Uterus (tissue), 4 donors: ENCODE measurements around the gene DIP2A. TPM values are rescaled to one million over a fixed set of nuclear protein-coding genes. Genes with fewer than 3 reads are reported as not detected.

Source experiments
- DNase-seq, 2 donors: peaks; one replicate each; pipeline ENCODE4 v3.0.0-alpha.2; 2019 to 2020
- H3K27ac ChIP-seq, 2 donors: fragments of 200-600 bp; sonication (generic); 1 replicate in 1 of 2; 2 replicates in 1 of 2; pipeline ENCODE4 v1.5.1; 2016 to 2018
- H3K27me3 ChIP-seq, 2 donors: fragments of 200-600 bp; sonication (generic); one replicate each; pipeline ENCODE4 v1.5.1; 2018 to 2019; ENCODE audit warnings: control low read depth in 1 of 2
- H3K36me3 ChIP-seq, 2 donors: fragments of 200-600 bp; sonication (generic); one replicate each; pipeline ENCODE4 v1.5.1; 2019; ENCODE audit warnings: control low read depth in 1 of 2
- H3K4me1 ChIP-seq, 2 donors: fragments of 200-600 bp; sonication (generic); one replicate each; pipeline ENCODE4 v1.5.1; 2018 to 2019; ENCODE audit warnings: control low read depth in 1 of 2
- H3K4me3 ChIP-seq, 2 donors: fragments of 200-600 bp; sonication (generic); 1 replicate in 1 of 2; 2 replicates in 1 of 2; pipeline ENCODE4 v1.5.1; 2018 to 2019; ENCODE audit warnings: mild to moderate bottlenecking in 1 of 2
- H3K9me3 ChIP-seq, 2 donors: fragments of 200-600 bp; sonication (generic); one replicate each; pipeline ENCODE4 v1.5.1; 2019; ENCODE audit warnings: control low read depth in 1 of 2
- CTCF ChIP-seq, 4 experiments: fragments of 200-600 bp in 2 of 4; fragments of 450-650 bp in 2 of 4; sonication (generic) in 2 of 4; IDR thresholded peaks; one replicate each; pipeline ENCODE4 v1.5.1; 2016 to 2019; ENCODE audit warnings: antibody characterized with exemption in 4 of 4, mild to moderate bottlenecking in 2 of 4, moderate library complexity in 1 of 4
- POLR2A ChIP-seq, 2 donors: fragments of 450-650 bp; IDR thresholded peaks; one replicate each; pipeline ENCODE4 v1.6.1; 2016; ENCODE audit warnings: antibody characterized with exemption in 2 of 2, mild to moderate bottlenecking in 1 of 2, moderate library complexity in 1 of 2
- intact Hi-C: fragments of 100-400 bp; cut with DNase I; formaldehyde crosslinking; loops from one replicate; pipeline ENCODE4 v1.15.1; 2023; ENCODE audit warnings: low total_unique reads
- total RNA-seq, 4 donors: library from RNA; depleted of rRNA in 3 of 4; stranded (reverse); fragments of >200 nt in 3 of 4; gene quantifications; one replicate each; pipeline versions ENCODE4 v1.1.0 to v1.2.4, GENCODE V29; 2014 to 2023
- donor health status: DM: yes; HTN: yes; CAD: no.

DIP2A gene
- total RNA-seq, 4 donors from 2014 or later = 51.0 to 56.3 (median 51.6) TPM

DNA sequence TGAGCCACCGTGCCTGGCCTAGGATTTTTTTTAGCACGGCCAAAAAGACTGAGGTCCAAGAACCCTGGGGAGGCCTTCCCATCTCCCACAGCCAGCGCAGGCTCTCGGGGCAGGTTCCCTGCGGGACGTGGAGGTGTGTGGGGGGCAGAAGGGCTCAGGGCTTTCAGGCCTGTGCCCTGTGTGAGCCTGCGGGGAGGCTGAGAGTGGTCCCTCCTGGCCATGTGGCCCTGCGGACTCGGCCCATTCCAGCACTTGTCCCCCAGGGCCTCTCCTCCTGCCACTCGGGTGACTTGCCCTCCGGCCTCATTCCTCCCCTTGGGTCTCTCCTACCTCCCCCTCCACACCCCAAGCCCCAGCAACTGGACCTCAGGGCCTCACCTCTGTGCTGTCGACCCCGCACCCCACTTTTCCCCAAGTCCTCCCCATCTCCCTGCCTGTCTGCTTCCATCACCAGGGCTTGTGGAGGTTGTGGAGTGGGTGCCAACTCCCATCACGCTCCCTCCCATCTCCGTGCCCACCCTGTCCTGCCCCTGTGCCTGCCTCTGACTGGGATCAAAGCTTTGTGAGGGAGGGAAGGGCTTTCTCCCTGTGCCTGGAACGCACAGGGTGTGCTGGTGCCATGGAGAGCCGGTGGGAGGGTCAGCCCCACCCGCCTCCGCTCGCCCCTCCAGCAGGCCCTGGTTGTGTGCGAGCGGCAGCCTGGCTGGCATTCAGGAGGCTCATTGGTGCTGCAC lies 32.2 kb upstream of the DIP2A start:
- Histone ChIP-seq H3K9me3 (no peaks in the 10 kb centered on the region), H3K27me3 (no peaks in the 10 kb centered on the region), H3K4me1 (no peaks in the 10 kb centered on the region), H3K4me3 (no peak overlapping the region), H3K27ac (no peak overlapping the region), H3K36me3 (no peaks in the 10 kb centered on the region)
- TF ChIP-seq POLR2A (IDR thresholded peaks at IDR 0.05) (no peak), CTCF (IDR thresholded peaks at IDR 0.05) (no peak)
- intact Hi-C loops = no loop called here
- no peak for DNase-seq

DNA sequence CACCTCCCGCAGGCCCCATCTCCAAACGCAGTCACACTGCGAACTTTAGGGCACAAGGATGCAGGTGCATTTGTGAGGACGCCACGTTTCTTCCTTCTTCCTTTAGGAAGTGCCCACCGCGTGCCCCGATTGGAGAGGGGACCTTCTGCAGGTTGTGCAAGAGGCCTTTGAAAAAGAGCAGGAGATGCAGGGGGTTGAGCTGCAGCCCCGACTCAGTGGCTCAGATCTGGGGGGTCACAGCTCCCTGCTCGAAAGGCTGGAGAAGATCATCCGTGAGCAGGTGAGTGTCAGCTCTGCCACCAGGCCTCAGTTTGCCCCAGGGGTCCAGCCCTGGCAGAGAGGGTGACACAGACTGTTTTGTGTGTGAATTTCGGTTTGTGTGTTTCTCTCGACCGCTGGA lies 31.2 kb upstream of the DIP2A start:
- intact Hi-C loops = no loop called here
- Histone ChIP-seq H3K9me3 (no peaks in the 10 kb centered on the region), H3K27me3 (no peaks in the 10 kb centered on the region), H3K4me3 (no peak overlapping the region), H3K4me1 (no peaks in the 10 kb centered on the region), H3K36me3 (no peaks in the 10 kb centered on the region), H3K27ac (no peak overlapping the region)
- TF ChIP-seq CTCF (IDR thresholded peaks at IDR 0.05) (no peak), POLR2A (IDR thresholded peaks at IDR 0.05) (no peak)
- DNase-seq = no peak

GRCh38 chr21:46428286-46428685 lies 30.4 kb upstream of the DIP2A start:
- H3K27me3 ChIP-seq = no peaks in the 10 kb centered on the region
- intact Hi-C loops = no loop called here
- no peaks in the 10 kb centered on the region for H3K36me3 ChIP-seq
- DNase-seq = no peak
- H3K4me3 ChIP-seq = no peak overlapping the region
- no peaks in the 10 kb centered on the region for H3K4me1 ChIP-seq
- TF ChIP-seq CTCF (IDR thresholded peaks at IDR 0.05) (no peak), POLR2A (IDR thresholded peaks at IDR 0.05) (no peak)
- no peaks in the 10 kb centered on the region for H3K9me3 ChIP-seq
- no peak overlapping the region for H3K27ac ChIP-seq

DNA sequence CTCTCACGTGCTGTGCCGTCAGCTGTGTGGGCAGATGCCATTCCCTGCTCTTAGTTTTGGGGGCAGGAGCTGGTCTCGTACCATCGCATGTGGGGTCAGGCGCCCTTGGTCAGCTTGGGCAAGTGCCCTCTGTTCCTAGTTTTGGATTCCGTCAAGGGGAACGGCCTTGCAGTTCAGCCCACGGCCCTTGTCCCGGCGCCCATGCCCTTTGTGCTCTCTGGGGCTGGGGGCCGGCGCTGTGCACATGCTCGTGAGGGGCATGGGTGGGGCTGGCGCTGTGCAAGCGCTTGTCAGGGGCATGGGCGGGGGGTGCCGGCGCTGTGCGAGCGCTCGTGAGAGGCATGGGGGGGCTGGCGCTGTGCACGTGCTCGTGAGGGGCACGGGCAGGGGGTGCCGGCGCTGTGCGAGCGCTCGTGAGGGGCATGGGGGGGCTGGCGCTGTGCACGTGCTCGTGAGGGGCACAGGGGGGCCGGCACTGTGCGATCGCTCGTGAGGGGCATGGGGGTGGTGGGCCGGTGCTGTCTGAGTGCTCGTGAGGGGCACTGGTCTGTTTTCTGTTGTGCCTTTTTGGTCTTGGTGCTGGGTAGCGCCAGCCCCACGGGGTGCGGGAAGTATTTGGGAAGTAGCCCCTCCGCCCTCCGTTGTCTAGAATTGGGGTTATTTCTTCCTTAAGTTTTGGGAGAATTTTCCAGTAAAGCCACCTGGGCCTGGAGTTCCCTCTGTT lies 29.5 kb upstream of the DIP2A start:
- Histone ChIP-seq H3K4me3 (no peak overlapping the region), H3K4me1 (no peaks in the 10 kb centered on the region), H3K9me3 (no peaks in the 10 kb centered on the region), H3K27ac (no peak overlapping the region), H3K27me3 (no peaks in the 10 kb centered on the region), H3K36me3 (no peaks in the 10 kb centered on the region)
- intact Hi-C loops = no loop called here
- no peak for DNase-seq
- TF ChIP-seq CTCF (IDR thresholded peaks at IDR 0.05) (no peak), POLR2A (IDR thresholded peaks at IDR 0.05) (no peak)
